HG02610 (cell line): Measurements from ENCODE around the gene RPL29.

Experiments
- ATAC-seq: cut with Tn5 transposase; IDR thresholded peaks from one replicate; pipeline ENCODE4 v1.9.1; 2021; ENCODE audit warnings: mild to moderate bottlenecking, moderate library complexity; ENCODE audit not compliant: unreplicated experiment

Gene RPL29

GRCh38 chr3:51966922-51967383, 28.7 kb downstream of the RPL29 start:
- no peak for ATAC-seq

- ATAC-seq: no peak
Observed at GRCh38 chr3:51966486-51966885, 29.2 kb downstream of the RPL29 start.

- ATAC-seq: no peak
Observed at GRCh38 chr3:51966016-51966415, 29.7 kb downstream of the RPL29 start.

GRCh38 chr3:51964521-51964920, 31.2 kb downstream of the RPL29 start:
- no peak for ATAC-seq

- no peak for ATAC-seq
Observed at GRCh38 chr3:51963951-51964451, 31.7 kb downstream of the RPL29 start.

GRCh38 chr3:51962854-51963530, 32.7 kb downstream of the RPL29 start:
- ATAC-seq: no peak

GRCh38 chr3:51961602-51962569, 33.8 kb downstream of the RPL29 start:
- no peak for ATAC-seq

GRCh38 chr3:51961011-51961410, 34.7 kb downstream of the RPL29 start:
- ATAC-seq: no peak

GRCh38 chr3:51960386-51960785, 35.3 kb downstream of the RPL29 start:
- ATAC-seq: no peak

- no peak for ATAC-seq
Observed at GRCh38 chr3:51959651-51960050, 36.0 kb downstream of the RPL29 start.

GRCh38 chr3:51958603-51959521, 36.8 kb downstream of the RPL29 start:
- no peak for ATAC-seq

GRCh38 chr3:51957520-51958205, 38.0 kb downstream of the RPL29 start:
- ATAC-seq: no peak

- no peak for ATAC-seq
Observed at GRCh38 chr3:51955893-51956770, 39.6 kb downstream of the RPL29 start.

GRCh38 chr3:51955175-51955892, 40.4 kb downstream of the RPL29 start, which contains the start of gene GPR62:
Gene GPR62, plus strand, starts transcription at chr3:51955381. Its CDS starts 272 bp downstream, at chr3:51955653.
- ATAC-seq: no peak

GRCh38 chr3:51954713-51955112, 41.0 kb downstream of the RPL29 start:
- no peak for ATAC-seq

GRCh38 chr3:51954105-51954504, 41.6 kb downstream of the RPL29 start:
- ATAC-seq: no peak

GRCh38 chr3:51953445-51953844, 42.2 kb downstream of the RPL29 start:
- ATAC-seq: no peak

- ATAC-seq: no peak
Observed at GRCh38 chr3:51950899-51951298, 44.8 kb downstream of the RPL29 start.
